CD14-positive monocyte (primary cell): ENCODE measurements around the gene RMC1. TPM values are rescaled to one million over a fixed set of nuclear protein-coding genes. Genes with fewer than 3 reads are reported as not detected.
A peak's percentile ranks its signal among the peaks of the same experiment; 100 is the strongest.
"Not testable (repeated sequence)": the region's sequence is repeated elsewhere in the genome, so short reads cannot be mapped to it uniquely, and the experiment has no call there.

Experiments
- DNase-seq, 3 donors: peaks; one replicate each; pipeline ENCODE4 v3.0.0-alpha.2; 2011 to 2022
- H2AFZ ChIP-seq: 2 replicates; pipeline ENCODE4 v1.6.0; 2012; ENCODE audit warnings: mild to moderate bottlenecking, low read depth, low read length, inconsistent platforms; ENCODE audit not compliant: insufficient read depth, poor library complexity, severe bottlenecking
- H3K27ac ChIP-seq, 2 donors: 1 replicate in 1 of 2; 2 replicates in 1 of 2; pipeline ENCODE4 v1.5.1; 2012 to 2013; ENCODE audit warnings: low read length in 2 of 2, control low read depth in 1 of 2, inconsistent platforms in 1 of 2, low read depth in 1 of 2, mild to moderate bottlenecking in 1 of 2
- H3K27me3 ChIP-seq, 2 donors: one replicate each; pipeline versions ENCODE4 v1.6.0 to v1.6.1; 2011 to 2013; ENCODE audit warnings: low read length in 2 of 2; ENCODE audit not compliant: control insufficient read depth in 2 of 2, insufficient read depth in 2 of 2
- H3K36me3 ChIP-seq, 2 donors: replicated peaks in 1 of 2; 1 replicate in 1 of 2; 2 replicates in 1 of 2; pipeline versions ENCODE4 v1.5.1 to v1.6.1; 2012 to 2013; ENCODE audit warnings: low read length in 2 of 2, control low read depth in 1 of 2, inconsistent platforms in 1 of 2, mild to moderate bottlenecking in 1 of 2; ENCODE audit not compliant: insufficient read depth in 2 of 2, control insufficient read depth in 1 of 2
- H3K4me1 ChIP-seq, 2 donors: 1 replicate in 1 of 2; 2 replicates in 1 of 2; pipeline versions ENCODE4 v1.5.1 to v1.6.1; 2012 to 2013; ENCODE audit warnings: low read length in 2 of 2, control low read depth in 1 of 2, inconsistent platforms in 1 of 2, mild to moderate bottlenecking in 1 of 2, moderate library complexity in 1 of 2; ENCODE audit not compliant: insufficient read depth in 2 of 2, control insufficient read depth in 1 of 2
- H3K4me2 ChIP-seq: replicated peaks from 2 replicates; pipeline ENCODE3; 2012; ENCODE audit warnings: low read length, moderate library complexity, mild to moderate bottlenecking; ENCODE audit not compliant: poor library complexity, severe bottlenecking; ENCODE audit errors: extremely low read depth
- H3K4me3 ChIP-seq, 3 experiments: fragments of 200-600 bp in 1 of 3; sonication (generic) in 1 of 3; replicated peaks in 1 of 3; 1 replicate in 2 of 3; 2 replicates in 1 of 3; pipeline ENCODE4 v1.5.1; 2011 to 2013; ENCODE audit warnings: low read length in 3 of 3, mild to moderate bottlenecking in 3 of 3, control low read depth in 2 of 3, low read depth in 2 of 3, inconsistent platforms in 1 of 3, moderate library complexity in 1 of 3
- H3K79me2 ChIP-seq: 2 replicates; pipeline ENCODE4 v1.6.0; 2012; ENCODE audit warnings: mild to moderate bottlenecking, control low read depth, inconsistent platforms, low read length, moderate library complexity; ENCODE audit not compliant: insufficient read depth
- H3K9ac ChIP-seq: 2 replicates; pipeline ENCODE4 v1.6.0; 2017; ENCODE audit warnings: low read length, mild to moderate bottlenecking; ENCODE audit not compliant: insufficient read depth, poor library complexity, severe bottlenecking
- H3K9me3 ChIP-seq, 2 donors: replicated peaks in 1 of 2; 1 replicate in 1 of 2; 2 replicates in 1 of 2; pipeline versions ENCODE4 v1.5.1 to v1.6.1; 2012 to 2013; ENCODE audit warnings: low read length in 2 of 2, control low read depth in 1 of 2; ENCODE audit not compliant: control insufficient read depth in 1 of 2, insufficient read depth in 1 of 2
- H4K20me1 ChIP-seq: 2 replicates; pipeline ENCODE4 v1.6.0; 2012; ENCODE audit warnings: mild to moderate bottlenecking, low read length, control low read depth, moderate library complexity; ENCODE audit not compliant: insufficient read depth
- H3K27ac Mint-ChIP-seq, 7 donors: one replicate each; pipeline ENCODE4 v1.8.0; 2020; ENCODE audit warnings: mild to moderate bottlenecking in 7 of 7, mixed read lengths in 7 of 7, moderate library complexity in 6 of 7, inconsistent platforms in 2 of 7
- H3K27me3 Mint-ChIP-seq, 3 donors: one replicate each; pipeline ENCODE4 v1.8.0; 2021 to 2022; ENCODE audit warnings: low read depth in 3 of 3, mild to moderate bottlenecking in 3 of 3, mixed read lengths in 3 of 3, moderate library complexity in 3 of 3, inconsistent platforms in 1 of 3
- H3K36me3 Mint-ChIP-seq, 2 donors: one replicate each; pipeline ENCODE4 v1.8.0; 2020; ENCODE audit warnings: mixed read lengths in 2 of 2, inconsistent platforms in 1 of 2, mild to moderate bottlenecking in 1 of 2
- H3K4me1 Mint-ChIP-seq: one replicate; pipeline ENCODE4 v1.8.0; 2020; ENCODE audit warnings: mild to moderate bottlenecking, mixed read lengths
- H3K4me3 Mint-ChIP-seq, 2 donors: one replicate each; pipeline ENCODE4 v1.8.0; 2020; ENCODE audit warnings: mild to moderate bottlenecking in 2 of 2, mixed read lengths in 2 of 2, moderate library complexity in 1 of 2
- H3K9me3 Mint-ChIP-seq, 7 donors: one replicate each; pipeline ENCODE4 v1.8.0; 2020 to 2022; ENCODE audit warnings: mixed read lengths in 7 of 7, mild to moderate bottlenecking in 6 of 7, moderate library complexity in 6 of 7, inconsistent platforms in 2 of 7
- WGBS: methylation state at CpG from one replicate; pipeline ENCODE4 v1.1.5; 2013; ENCODE audit warnings: missing lambda C conversion rate; ENCODE audit not compliant: insufficient coverage; 5-methylcytosine and 5-hydroxymethylcytosine counted together
- intact Hi-C, 2 donors: fragments of 100-400 bp; cut with micrococcal nuclease; formaldehyde crosslinking; loops; one replicate each; pipeline versions ENCODE4 v1.15.0 to v1.15.1; 2023
- polyA plus RNA-seq, 3 donors: library from polyadenylated mRNA; depleted of rRNA in 1 of 3; unstranded in 2 of 3; stranded (reverse) in 1 of 3; fragments of 300-500 nt in 2 of 3; fragments of >200 nt in 1 of 3; fragmentation: Illumina TruSeq in 2 of 3; gene quantifications; 1 replicate in 2 of 3; 2 replicates in 1 of 3; pipeline ENCODE4 v1.2.3, GENCODE V29; 2012 to 2021
- TF ChIP-seq, protein P1 (sequence below): fragments of 200-600 bp; IDR thresholded peaks from one replicate; pipeline ENCODE4 v1.8.0; 2022; ENCODE audit warnings: antibody characterized with exemption, mild to moderate bottlenecking

RMC1 gene
- polyA plus RNA-seq, 3 donors, result 21.9 to 70.8 (median 30.1) TPM

- peaks cover 44 to 51% of the 10 kb centered on the region in 2 donors for H3K4me1 ChIP-seq
- H3K27me3 ChIP-seq, result no peaks in the 10 kb centered on the region
- H3K27me3 Mint-ChIP-seq, result peaks cover 0 to 2% (median 0%) of the 10 kb centered on the region in 3 donors
- no peak overlapping the region for H3K4me2 ChIP-seq
- TF ChIP-seq, protein P1, sequence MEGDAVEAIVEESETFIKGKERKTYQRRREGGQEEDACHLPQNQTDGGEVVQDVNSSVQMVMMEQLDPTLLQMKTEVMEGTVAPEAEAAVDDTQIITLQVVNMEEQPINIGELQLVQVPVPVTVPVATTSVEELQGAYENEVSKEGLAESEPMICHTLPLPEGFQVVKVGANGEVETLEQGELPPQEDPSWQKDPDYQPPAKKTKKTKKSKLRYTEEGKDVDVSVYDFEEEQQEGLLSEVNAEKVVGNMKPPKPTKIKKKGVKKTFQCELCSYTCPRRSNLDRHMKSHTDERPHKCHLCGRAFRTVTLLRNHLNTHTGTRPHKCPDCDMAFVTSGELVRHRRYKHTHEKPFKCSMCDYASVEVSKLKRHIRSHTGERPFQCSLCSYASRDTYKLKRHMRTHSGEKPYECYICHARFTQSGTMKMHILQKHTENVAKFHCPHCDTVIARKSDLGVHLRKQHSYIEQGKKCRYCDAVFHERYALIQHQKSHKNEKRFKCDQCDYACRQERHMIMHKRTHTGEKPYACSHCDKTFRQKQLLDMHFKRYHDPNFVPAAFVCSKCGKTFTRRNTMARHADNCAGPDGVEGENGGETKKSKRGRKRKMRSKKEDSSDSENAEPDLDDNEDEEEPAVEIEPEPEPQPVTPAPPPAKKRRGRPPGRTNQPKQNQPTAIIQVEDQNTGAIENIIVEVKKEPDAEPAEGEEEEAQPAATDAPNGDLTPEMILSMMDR, result no peak
- DNase-seq, result no peak
- peaks cover 46% of the 10 kb centered on the region for H4K20me1 ChIP-seq
- peaks cover 26 to 44% of the 10 kb centered on the region in 2 donors for H3K36me3 ChIP-seq
- peaks cover 37 to 40% of the 10 kb centered on the region in 2 donors for H3K36me3 Mint-ChIP-seq
- H3K4me3 Mint-ChIP-seq, result no peak overlapping the region
- H3K9me3 ChIP-seq, result no peaks in the 10 kb centered on the region
- H2AFZ ChIP-seq, result no peak overlapping the region
- H3K79me2 ChIP-seq, result peaks cover 32% of the 10 kb centered on the region
- peak overlapping the region in 1 of 2 donors; percentile 81 for H3K27ac ChIP-seq
- no peak overlapping the region for H3K9ac ChIP-seq
- no peak overlapping the region for H3K4me3 ChIP-seq
- WGBS, result 100% methylated on average over 3 of the region's 7 CpGs
- peaks cover 0 to 2% (median 0%) of the 10 kb centered on the region in 7 donors for H3K9me3 Mint-ChIP-seq
- H3K4me1 Mint-ChIP-seq, result peaks cover 44% of the 10 kb centered on the region
- intact Hi-C loops, result no loop called here
- peak overlapping the region in 2 of 7 donors; percentile 81 to 94 for H3K27ac Mint-ChIP-seq
These were observed 72.0 kb downstream of the RMC1 start for GRCh38 chr18:23575309-23575651.

GRCh38 chr18:23577521-23577920 lies 74.2 kb downstream of the RMC1 start:
- 100% methylated on average over 17 of the region's 24 CpGs for WGBS
- H3K9ac ChIP-seq, H3K4me3 Mint-ChIP-seq, H3K9me3 Mint-ChIP-seq, intact Hi-C loops, H2AFZ ChIP-seq, DNase-seq, H3K9me3 ChIP-seq, H3K27ac ChIP-seq, H3K4me2 ChIP-seq, H3K27ac Mint-ChIP-seq, H3K27me3 Mint-ChIP-seq, H3K27me3 ChIP-seq, H3K4me3 ChIP-seq: not testable (repeated sequence)
- peaks cover 14 to 30% of the 10 kb centered on the region in 2 donors for H3K36me3 ChIP-seq
- peaks cover 49 to 56% of the 10 kb centered on the region in 2 donors for H3K4me1 ChIP-seq
- H3K36me3 Mint-ChIP-seq, result peaks cover 31 to 37% of the 10 kb centered on the region in 2 donors
- H3K4me1 Mint-ChIP-seq, result peaks cover 56% of the 10 kb centered on the region
- peaks cover 51% of the 10 kb centered on the region for H3K79me2 ChIP-seq
- peaks cover 57% of the 10 kb centered on the region for H4K20me1 ChIP-seq
